NCI-H146 (cell line): ENCODE results near the gene SMIM1.

Experiments used
- DNase-seq: peaks from one replicate; lab custom pipeline; 2025; lab: John Stamatoyannopoulos, UW

The SMIM1 gene

DNA sequence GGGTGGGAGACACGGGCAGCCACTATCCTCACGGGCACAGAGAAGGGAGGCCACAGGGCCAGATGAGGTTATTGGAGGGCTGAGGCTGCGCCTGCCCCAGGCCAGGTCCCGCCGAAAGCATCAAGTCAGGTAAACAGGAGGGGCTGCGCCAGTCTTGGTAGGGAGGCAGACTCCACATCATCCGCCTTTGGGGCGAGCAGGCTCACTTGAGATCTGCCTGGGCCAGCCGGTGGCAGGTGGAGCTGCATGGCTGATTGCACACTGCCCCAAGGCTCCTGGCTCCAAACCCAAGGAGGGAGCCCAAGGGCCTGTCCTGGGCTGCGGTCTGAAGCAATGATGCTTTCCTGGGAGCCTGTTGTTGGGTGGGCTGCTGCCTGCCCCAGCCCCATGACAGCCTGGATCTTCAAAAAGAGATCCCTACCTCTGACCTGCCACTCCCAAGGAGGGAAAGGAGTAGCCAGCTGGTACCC is 4.6 kb downstream of the SMIM1 start:
- DNase-seq: no peak

DNA sequence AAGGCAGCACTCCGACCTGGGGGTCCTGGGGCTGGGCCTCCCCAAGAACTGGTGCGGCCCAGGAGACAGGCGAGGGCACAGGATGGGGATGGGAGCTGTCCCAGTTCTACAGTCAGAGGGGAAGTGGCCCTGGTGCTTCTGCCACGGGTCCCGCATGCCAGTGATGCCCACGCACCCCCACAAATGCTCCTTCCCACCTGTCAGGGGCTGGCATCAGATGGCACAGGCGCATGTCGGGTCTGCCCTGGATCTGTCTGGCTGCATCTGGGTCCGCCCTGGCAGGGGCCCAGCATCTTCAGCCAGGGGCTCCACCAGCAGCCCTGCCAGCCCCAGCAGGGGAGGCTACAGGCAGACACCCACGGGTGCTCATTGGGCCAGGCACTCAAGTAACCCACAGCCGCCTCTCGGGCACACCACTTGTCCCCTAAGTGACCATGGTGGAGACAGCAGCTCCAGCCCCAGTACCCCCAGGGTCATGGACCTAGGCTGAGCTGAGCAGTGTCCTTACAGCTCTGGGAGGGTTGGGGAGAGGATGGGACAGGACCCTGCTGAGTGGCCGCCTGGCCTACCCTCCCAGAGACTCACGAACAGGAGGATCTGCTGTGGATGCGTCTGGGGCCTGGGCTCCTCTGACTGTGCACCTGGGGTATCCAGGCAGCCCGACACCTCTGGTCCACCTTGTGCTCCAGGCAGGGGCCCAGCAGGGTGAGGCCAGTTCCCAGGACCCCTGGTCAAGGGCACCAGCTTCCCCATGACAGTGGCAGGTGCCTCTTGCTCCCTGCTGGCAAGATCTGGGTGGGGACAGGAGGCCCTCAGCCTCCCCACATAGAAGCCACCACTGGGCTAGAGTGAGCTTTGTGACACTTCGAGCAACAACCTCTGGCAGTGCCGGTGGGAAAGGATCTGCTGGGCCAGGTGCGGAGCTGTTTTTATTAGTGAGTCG is 5.4 kb downstream of the SMIM1 start:
- DNase-seq: peak; percentile 9

DNA sequence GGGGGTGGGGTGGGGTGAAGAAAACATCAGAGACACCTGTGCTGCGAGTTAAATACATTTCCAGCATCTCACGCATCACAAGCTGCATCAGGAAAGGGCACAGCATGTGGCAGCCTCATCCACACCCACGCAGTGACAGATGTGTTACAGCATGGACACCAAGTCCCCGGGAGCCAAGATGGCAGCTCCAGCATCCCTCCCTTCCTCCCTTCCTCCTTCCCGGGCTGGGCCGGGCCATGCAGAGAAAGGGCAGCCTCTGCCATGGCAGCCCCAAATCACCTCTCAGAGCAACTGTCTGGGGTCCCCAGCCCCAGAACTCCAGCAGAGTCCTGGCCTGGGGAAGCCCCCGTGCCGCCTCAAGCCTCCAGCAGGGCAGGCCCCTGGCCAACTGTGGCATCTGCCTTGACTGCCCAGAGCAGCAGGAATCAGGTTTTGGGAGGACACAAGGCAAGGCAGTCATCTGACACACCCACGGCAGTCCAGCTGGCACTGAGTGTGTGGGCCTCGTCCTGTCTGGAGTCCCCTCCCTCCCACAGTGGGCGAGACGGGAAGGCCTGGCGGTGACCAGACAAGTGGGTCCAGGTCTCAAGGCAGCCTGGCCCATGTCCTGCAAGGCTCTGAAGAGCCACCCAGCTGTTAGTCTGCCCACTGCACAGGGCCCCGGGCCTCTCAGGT is 6.2 kb downstream of the SMIM1 start:
- DNase-seq: no peak

DNA sequence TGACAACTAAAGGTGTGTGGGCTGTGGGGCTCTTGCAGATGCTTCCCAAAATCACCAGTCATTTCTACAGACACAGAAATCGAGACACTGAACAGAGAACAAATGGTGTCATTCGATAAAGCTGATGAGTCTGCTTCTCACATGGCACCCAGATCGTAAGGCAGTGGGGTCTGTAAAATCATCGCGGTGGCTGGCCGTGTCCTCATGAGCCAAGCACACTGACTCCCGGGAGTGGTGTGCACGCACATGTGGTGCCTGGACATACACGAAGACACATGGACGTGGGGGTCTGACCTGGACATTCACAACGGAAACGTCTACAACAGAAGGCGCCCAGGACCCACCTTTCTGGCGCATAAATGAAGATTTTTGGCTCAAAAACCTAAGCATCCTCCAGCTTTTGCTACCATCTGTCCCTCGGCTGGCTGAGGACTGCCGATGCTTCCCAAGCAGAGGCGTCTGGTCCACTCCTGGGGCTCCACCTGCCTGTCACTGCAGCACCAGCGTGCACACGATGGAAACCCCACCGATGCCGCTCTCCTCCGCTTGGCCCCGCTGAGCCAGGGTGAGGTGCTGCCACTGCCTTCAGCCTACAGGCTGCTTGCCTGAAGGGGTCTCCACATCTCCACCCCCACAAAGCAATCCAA is 6.8 kb downstream of the SMIM1 start:
- no peak for DNase-seq

DNA sequence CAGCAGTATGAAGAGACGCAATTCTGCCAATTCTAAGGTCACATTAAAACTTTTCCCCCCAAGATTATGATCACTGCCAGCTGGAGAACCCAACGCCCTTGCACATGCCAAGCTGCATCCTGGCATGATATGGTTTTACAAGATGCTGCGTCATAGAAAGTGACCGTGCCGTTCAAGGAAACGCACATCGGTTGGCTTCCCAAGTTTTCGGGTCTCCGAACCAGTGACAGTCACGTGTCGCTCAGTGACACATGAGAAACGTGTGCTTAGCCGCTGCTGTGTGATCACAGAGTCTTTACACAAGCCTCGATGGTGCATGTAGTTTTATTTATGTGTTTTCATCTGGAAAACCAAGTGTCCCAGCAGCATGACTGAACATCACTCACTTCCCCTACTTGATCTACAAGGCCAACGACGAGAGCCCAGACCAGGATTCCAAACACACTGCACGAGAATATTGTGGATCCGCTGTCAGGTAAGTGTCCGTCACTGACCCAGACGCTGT is 7.4 kb downstream of the SMIM1 start:
- no peak for DNase-seq

DNA sequence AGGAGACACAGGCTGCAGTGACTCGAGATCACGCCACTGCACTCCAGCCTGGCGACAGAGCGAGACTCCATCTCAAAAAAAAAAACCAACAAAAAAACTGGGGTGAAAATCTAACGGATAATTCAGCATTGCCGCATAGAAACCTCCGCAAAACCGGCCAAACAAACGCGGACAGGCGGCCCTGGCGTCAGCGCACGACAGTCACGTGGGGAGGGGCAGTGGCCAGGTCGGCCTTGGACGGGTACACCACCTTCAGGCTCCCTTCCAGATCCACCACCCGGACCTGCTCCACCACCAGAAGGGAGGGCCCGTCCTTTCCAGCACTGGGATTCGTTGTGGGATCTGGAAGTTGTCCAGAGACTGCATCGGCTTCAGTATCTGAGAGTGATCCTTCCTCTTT is 8.4 kb downstream of the SMIM1 start:
- DNase-seq: no peak

DNA sequence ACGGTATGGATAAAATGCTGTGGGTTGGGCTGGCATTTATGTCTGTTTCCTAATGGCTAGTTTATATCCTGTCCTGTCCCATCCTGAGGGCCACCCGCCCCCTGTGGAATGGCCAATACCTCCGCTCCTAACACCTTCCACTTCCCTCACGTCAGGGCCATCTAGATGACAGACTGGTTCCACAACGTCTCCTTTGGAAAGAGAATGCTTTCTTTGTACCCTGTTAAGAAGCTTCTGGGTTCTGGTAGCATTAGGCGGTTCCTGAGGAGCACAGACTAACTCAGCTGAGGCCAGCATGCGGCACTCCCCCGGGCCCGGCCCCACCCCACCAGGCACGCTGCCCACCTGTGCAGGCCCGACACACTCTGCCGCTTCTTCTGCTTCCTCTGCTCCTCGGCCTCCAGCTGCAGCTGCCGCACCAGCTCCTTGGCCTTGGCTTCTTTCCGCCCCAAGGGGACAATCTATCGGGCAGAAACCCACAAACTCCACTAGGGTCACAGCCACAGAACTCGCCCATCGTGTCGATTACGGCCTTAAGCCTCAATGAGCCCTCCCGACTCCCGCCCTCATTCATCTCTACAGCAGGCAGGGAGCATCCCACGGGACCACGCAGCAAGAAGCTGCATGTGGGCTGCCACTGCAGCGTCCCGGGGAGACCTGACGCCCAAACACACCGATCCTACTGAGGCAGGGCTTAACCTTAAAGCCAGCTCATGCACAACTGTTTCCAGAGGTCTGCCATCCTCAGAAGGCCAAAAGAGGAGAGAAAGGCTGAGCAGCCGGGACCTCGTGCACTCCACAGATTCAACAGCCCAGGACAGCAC is 11.3 kb downstream of the SMIM1 start:
- no peak for DNase-seq

DNA sequence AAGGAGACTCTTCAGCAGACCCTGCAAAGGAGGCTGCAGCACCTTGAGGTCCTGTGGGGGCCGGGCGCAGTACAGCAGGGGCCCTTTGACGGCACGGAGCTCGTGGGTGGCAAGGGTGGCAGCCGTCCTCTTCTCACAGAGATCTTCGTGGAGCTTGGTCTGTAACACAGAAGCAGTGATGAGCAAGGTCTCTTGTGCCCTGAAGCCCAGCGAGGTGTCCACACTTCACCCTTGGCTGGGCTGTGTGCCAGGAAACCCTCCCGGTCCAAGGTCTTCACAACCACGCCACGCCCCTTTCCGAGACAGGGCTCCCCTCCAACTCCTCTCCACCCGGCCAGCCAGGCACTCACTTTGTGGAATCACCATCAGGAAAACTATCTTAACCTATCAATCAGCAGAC is 12.5 kb downstream of the SMIM1 start:
- DNase-seq: no peak

DNA sequence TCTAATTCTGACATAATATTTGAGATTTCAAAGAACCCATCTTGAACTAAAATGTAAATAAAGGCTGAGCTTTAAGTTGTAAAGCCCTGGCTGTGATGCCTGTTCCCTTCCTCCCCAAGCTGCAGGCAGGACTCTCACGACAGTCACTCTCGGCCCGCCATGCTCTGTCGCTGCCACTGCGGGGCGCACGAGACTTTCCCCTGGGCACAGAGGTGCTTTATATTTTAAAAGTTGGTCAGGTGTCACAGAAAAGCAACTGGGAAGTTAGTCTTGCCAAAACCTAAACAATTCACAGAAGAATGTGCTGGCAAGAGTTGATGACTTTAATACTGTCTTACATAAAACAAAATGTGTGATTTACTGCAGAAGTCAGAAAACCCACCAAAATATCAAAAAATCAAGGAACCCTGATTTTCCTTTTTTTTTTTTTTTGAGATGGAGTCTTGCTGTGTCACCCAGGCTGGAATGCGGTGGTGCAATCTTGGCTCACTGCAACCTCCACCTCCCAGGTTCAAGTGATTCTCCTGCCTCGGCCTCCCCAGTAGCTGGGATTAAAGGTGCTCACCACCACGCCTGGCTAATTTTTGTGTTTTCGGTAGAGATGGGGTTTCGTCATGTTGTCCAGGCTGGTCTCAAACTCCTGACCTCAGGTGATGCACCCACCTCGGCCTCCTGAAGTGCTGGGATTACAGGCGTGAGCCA is 13.1 kb downstream of the SMIM1 start:
- DNase-seq: no peak

DNA sequence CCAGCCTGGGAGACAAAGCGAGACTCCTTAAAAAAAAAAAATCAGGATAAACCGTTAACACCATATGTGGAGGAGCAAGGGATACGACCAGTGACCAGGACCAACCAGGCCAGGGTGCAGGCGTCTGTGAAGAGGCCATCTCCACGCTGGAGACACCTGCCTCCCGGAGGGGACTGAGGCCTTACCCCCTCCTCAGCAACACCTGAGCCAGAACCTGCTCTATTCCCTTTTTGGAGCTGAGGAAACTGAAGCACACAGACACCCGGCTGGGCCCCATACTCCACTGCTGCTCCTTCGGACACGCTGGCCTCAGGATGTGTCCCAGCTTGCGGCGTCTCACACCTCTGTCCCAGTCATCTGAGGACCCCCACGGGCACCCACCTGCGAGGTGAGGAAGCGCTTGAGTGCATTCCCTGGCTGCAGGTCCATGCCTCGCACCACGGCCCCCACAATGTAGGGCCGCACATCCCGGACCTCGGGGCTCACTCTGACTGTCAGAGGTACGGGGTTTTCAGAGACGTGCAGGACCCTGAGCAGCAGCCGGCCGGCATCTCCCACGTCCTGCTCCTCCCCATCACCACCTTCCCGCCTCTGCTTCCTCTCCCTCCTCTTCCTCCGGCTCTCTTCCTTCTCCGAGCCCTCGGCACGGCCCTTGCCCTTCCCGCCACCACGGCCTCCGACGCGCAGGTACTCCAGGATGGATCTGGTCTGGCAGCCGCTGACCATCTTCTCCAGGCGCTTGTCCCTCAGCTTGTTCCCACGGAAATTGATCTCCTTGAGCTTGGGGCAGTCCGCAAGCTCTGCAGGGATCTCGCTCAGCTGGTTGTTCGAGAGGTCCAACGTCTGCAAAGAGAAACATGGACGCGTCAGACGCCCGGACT is 14.2 kb downstream of the SMIM1 start:
- DNase-seq: no peak

DNA sequence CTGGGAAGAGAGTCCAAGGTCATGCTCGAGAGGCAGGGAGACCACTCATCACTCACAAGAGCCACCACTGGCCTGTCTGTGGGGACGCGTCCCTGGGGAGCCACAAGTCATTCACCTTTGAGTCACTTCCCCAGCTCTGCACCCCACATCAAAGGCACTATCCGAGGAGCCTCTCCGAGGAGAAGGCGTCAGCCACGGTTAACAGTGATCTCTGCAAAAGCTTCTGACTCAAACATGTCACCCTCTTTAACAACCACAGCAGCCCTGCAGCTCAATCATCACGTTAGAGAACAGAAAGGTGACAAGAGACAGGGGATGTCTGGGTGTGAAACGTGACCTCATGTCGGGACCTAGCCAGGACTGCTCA is 14.8 kb downstream of the SMIM1 start:
- no peak for DNase-seq

DNA sequence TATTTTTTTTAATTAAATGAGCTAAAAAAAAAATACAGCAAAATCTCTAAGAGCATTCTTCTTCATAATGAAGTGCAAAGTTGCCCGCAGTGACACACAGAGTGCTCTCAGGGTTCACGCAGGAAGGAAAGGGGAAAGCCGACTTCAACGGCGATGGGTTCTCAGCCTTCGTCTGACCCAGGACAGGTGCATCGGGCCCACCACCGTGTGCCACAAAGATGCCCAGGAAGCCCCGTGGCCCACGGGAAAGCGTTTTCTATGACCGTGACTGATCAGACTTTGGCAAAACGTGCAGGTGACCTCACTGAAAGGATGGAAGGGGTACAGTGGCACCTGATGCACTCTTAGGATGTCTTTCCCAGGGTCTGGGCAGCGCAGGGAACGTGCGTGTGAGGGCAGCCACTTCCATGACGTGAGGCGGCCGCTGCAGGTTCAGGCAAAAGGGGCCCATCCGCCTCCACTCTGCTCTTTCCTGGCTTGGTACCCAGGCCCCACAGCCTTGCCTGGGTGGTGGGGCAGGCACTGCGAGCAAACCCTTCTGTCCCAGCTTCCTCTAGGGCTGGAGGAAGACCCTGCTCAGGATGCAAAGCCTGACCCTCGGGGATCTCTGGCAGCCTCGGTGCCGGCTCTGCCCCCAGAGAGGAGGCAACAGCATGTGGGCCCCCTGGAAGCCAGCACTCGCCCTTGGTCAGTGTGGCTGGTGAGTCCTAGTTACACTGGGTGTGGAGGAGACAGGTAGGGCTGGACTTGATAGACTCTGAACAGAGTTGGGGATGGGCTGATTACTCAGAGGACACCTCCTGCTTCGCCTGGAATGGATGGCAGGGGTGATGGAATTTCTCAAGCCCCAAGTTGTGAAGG is 15.4 kb downstream of the SMIM1 start:
- no peak for DNase-seq

DNA sequence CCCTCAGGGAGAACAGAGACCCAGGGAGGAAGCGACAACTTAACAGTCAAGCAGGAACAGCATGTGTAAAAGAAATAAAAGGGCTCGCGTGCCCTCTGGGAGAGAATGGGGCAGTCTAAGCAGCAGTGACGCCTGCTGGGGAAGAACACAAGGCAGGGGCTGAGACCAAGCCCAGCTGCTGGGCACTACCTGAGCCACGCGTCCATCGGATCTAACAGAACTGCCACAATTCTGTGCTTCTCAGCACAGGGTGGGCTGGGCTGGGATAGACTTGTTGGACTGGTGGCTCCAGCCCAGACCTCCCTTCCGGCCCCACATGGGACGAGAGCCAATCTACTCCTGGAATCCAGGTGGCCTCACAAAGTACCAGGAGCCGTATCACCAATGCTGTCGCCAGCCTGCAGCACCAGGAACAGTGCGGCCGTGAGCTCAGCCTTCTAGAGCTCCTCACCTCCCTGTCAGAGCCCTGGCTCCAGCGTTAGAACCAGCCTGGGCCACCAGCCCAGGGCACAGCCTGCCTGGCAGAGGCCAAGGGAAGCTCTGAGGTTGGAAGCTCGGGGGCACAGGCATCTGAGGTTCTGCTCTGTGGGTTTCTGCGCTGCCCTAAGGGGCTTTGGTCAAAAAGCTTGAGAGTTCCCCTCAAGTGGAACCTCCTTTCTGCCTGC is 16.3 kb downstream of the SMIM1 start:
- DNase-seq: no peak

DNA sequence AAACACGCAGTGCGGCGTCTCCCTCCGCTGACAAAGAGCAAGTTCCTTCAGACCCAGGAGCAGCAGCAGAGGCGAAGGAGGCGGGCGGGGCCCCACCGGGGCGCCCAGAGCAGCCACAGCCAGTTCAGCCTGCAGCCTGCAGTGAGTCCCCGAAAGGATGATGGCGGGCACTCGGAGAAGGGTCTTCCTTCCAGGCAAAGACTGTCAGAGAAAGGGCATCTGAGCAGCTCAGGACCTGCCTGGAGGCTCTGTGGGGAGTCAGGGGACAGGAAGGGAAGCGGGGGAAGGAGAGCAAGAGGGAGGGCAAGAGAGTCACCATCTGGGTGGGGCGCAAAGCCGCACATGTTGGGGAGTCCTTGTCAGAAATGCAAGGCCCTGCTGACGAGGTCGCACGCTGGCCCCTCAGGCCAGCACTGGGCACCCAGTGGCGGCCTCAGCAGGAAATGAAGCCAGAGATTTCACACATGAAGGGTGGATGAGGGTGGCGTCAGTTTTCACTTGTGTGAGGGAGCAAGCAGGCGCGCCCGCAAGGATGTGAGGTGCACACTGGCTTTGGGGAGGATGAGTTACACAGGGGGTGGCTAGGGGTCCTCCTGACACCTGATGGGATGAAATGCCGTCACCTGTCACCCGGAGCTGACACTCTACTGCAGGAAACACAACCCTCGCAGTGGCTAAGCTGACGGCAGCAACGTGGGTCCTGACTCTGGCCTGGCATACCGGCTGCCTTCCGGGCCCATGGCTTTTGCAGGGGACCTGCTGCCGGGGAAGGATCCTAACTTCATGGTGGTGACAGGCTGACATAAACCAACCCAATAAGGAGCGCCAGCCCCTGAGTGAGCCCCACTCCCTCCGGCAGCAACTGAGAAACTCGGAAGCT is 17.1 kb downstream of the SMIM1 start:
- no peak for DNase-seq

DNA sequence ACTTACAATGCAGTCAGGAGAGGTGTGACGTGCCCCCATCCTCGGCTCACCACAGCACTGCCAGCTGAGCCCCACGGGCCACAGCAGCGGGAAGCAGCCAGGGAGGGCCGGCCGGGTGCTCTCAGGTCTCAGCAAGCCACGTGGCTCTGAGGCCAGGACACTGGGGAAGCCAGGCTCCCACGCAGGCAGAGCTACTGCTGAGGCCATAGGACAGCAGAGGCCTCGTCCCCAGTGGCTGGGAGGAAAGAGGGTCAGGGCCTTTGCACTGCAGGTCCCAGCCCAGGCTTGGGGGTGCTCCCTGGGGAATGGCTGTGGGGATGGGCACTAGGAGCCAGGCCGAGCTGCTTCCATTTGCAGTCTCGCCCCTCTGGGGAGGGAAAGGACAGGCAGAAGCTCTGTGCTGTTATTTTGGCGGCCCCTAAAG is 18.0 kb downstream of the SMIM1 start:
- no peak for DNase-seq

DNA sequence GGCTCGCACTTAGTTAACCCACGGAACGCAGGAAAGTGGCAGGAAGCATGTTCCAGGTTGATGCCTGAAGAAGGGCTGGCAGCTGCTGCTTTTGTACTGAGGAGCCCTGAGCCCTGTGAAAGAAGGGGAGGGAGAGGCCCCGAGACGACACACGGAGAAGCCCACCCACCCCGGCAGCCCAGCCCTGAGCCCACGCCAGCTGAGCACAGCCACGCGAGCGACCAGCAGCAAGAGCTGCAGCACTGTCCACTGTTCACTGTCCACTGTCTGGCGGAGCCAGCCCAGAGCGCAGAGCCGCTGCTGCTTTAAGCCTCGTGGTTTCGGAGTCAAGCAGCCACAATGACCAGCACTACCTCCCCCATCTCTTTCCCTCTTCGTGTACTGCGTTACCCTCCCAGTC is 18.4 kb downstream of the SMIM1 start:
- no peak for DNase-seq

DNA sequence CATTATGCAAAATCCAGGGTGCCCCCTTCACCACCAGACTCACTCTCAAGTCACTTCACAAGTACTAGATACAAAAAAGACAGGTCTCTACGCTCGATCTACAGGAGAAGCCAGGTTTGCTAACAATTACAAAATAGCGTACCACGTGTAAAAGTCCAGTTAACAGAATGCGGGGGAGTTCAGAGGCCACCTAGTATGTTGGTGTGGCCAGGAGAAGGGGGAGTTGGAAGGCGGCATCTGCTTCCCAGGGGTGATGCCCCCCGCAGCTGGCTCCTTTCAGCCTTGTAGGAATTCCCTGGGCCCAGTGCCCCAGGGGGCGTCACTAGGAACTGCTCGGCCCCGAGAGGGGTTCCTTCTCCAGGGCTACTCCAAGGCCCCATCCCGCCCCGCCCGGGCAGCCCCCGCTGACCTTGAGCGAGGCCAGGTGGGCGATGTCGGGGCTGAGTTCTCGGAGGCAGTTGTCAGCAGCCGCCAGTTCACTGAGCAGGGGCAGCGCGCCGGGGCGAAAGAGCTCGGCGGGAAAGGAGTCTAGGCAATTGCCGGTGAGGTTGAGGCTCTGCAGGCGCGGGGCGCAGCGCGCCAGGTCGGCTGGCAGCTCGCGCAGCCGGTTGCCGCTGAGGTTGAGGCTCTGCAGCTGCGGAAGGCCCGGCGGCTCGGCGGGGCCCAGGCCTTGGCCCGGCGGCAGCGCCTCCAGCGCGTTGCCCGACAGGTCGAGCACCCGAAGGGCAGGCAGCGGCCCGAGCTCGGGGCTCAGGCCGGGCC is 23.1 kb downstream of the SMIM1 start:
- DNase-seq: no peak
